Stimulated activated naive B cell treated with anti-CD40 and anti-IgM and Interleukin-4, amounts not matched to agents 10 μg/mL and 1 μg/mL and 100 μg/mL, for 72 hours (primary cell): ENCODE results near the gene CYP17A1.
"Not testable (repeated sequence)": the region's sequence is repeated elsewhere in the genome, so short reads cannot be mapped to it uniquely, and the experiment has no call there.

Experiments
- ATAC-seq, 2 donors: fragments of 150-1000 bp; cut with Tn5 transposase; replicated peaks; 2 replicates each; pipeline ENCODE4 v1.10.0; 2021; ENCODE audit warnings: moderate library complexity in 1 of 2
- DNase-seq: peaks from one replicate; pipeline ENCODE4 v3.0.0; 2021
- H3K27ac Mint-ChIP-seq: one replicate; pipeline ENCODE4 v1.8.0; 2022; ENCODE audit warnings: mild to moderate bottlenecking, mixed read lengths
- H3K27me3 Mint-ChIP-seq, 2 donors: one replicate each; pipeline ENCODE4 v1.8.0; 2022; ENCODE audit warnings: mixed read lengths in 2 of 2
- H3K36me3 Mint-ChIP-seq, 2 donors: one replicate each; pipeline ENCODE4 v1.8.0; 2022; ENCODE audit warnings: mixed read lengths in 2 of 2, mild to moderate bottlenecking in 1 of 2
- H3K4me1 Mint-ChIP-seq, 2 donors: one replicate each; pipeline ENCODE4 v1.8.0; 2022; ENCODE audit warnings: mixed read lengths in 2 of 2, mild to moderate bottlenecking in 1 of 2
- H3K4me3 Mint-ChIP-seq, 2 donors: one replicate each; pipeline ENCODE4 v1.8.0; 2022; ENCODE audit warnings: mild to moderate bottlenecking in 2 of 2, mixed read lengths in 2 of 2, moderate library complexity in 1 of 2
- H3K9me3 Mint-ChIP-seq, 2 donors: one replicate each; pipeline ENCODE4 v1.8.0; 2022; ENCODE audit warnings: mixed read lengths in 2 of 2, mild to moderate bottlenecking in 1 of 2

Gene CYP17A1

DNA sequence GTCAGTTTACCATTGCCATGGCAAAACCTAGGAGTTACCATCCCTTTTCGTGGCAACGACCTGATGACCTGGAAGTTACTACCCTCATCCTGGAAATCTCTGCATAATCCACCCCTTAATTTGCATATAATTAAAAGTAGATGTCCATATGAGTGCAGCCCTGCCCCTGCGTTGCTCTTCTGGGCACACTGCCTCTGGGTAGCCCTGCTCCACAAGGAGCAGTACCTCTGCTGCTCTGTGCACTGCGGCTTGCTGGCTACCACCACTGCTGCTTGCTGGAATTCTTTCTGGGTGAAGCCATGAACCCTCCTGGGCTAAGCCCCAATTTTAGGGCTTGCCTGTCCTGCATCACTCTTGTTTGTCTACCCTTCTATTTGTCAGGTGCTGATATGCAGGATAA lies 12.5 kb downstream of the CYP17A1 start:
- Mint-ChIP-seq H3K27me3 (no peaks in the 10 kb centered on the region), H3K9me3 (no peaks in the 10 kb centered on the region), H3K36me3 (no peaks in the 10 kb centered on the region), H3K27ac (no peak overlapping the region), H3K4me3 (no peak overlapping the region), H3K4me1 (no peaks in the 10 kb centered on the region)
- ATAC-seq, result no peak
- no peak for DNase-seq

GRCh38 chr10:102822222-102822621 lies 15.0 kb downstream of the CYP17A1 start:
- Mint-ChIP-seq H3K27ac (no peak overlapping the region), H3K4me1 (peaks cover 7 to 12% of the 10 kb centered on the region in 2 donors), H3K4me3 (no peak overlapping the region), H3K9me3 (no peaks in the 10 kb centered on the region), H3K36me3 (no peaks in the 10 kb centered on the region), H3K27me3 (no peaks in the 10 kb centered on the region)
- DNase-seq, result no peak
- ATAC-seq, result no peak

DNA sequence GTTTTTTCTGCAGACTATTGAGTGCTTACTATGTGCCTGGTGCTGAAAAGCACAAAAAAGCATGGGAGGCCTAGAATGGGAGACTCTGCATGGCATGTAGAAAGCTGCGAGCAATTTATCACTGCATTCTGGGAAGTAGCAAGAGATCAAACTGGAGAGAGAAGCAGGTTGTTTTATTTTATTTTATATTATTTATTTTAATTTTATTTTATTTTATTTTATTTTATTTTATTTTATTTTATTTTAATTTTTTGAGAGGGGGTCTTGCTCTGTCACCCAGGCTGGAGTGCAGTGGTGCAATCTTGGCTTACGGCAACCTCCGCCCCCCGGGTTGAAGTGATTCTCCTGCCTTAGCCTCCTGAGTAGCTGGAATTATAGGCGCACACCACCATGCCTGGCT lies 17.2 kb downstream of the CYP17A1 start:
- Mint-ChIP-seq H3K4me1 (peaks cover 7 to 25% of the 10 kb centered on the region in 2 donors), H3K36me3 (peaks cover 7 to 14% of the 10 kb centered on the region in 2 donors)
- H3K4me3 Mint-ChIP-seq, H3K27me3 Mint-ChIP-seq, ATAC-seq, H3K9me3 Mint-ChIP-seq, H3K27ac Mint-ChIP-seq, DNase-seq: not testable (repeated sequence)

GRCh38 chr10:102819054-102819453 lies 18.2 kb downstream of the CYP17A1 start:
- Mint-ChIP-seq H3K27me3 (no peaks in the 10 kb centered on the region), H3K27ac (peak overlapping the region; percentile 71), H3K4me1 (peaks cover 9 to 34% of the 10 kb centered on the region in 2 donors), H3K9me3 (no peaks in the 10 kb centered on the region), H3K4me3 (no peak overlapping the region), H3K36me3 (peaks cover 7 to 15% of the 10 kb centered on the region in 2 donors)
- ATAC-seq (peak; percentile 26 to 65), DNase-seq (no peak)

DNA sequence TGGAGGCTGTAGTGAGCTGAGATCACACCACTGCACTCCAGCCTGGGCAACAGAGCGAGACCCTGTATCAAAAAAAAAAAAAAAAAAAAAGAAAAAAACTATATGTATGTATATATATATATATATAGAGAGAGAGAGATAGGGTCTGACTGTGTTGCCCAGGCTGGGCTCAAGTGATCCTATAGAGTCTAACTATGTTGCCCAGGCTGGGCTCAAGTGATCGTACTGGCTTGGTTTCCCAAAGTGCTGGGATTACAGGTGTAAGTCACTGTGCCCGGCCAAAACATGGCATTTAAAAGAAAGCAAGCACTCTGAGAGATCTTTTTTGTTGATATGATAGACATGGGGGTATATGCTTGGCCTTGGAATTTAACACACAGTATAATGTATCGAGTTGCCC lies 20.0 kb downstream of the CYP17A1 start:
- ATAC-seq, result no peak
- Mint-ChIP-seq H3K4me3 (no peak overlapping the region), H3K27me3 (no peaks in the 10 kb centered on the region), H3K4me1 (peaks cover 14 to 53% of the 10 kb centered on the region in 2 donors), H3K27ac (no peak overlapping the region), H3K9me3 (no peaks in the 10 kb centered on the region), H3K36me3 (peaks cover 21 to 31% of the 10 kb centered on the region in 2 donors)
- no peak for DNase-seq

- H3K9me3 Mint-ChIP-seq, result no peaks in the 10 kb centered on the region
- H3K27me3 Mint-ChIP-seq, result no peaks in the 10 kb centered on the region
- peaks cover 17 to 65% of the 10 kb centered on the region in 2 donors for H3K4me1 Mint-ChIP-seq
- peaks cover 22 to 38% of the 10 kb centered on the region in 2 donors for H3K36me3 Mint-ChIP-seq
- H3K27ac Mint-ChIP-seq, result peak overlapping the region; percentile 31
- DNase-seq (no peak), ATAC-seq (no peak)
- H3K4me3 Mint-ChIP-seq, result no peak overlapping the region
These were observed 21.2 kb downstream of the CYP17A1 start for GRCh38 chr10:102815790-102816549.

- DNase-seq, result no peak
- no peak overlapping the region for H3K4me3 Mint-ChIP-seq
- ATAC-seq, result no peak
- peak overlapping the region; percentile 14 for H3K27ac Mint-ChIP-seq
- no peaks in the 10 kb centered on the region for H3K9me3 Mint-ChIP-seq
- H3K4me1 Mint-ChIP-seq, result peaks cover 17 to 67% of the 10 kb centered on the region in 2 donors
- H3K27me3 Mint-ChIP-seq, result no peaks in the 10 kb centered on the region
- peaks cover 26 to 42% of the 10 kb centered on the region in 2 donors for H3K36me3 Mint-ChIP-seq
These were observed 22.1 kb downstream of the CYP17A1 start for GRCh38 chr10:102814873-102815661.

GRCh38 chr10:102814453-102814871 lies 22.8 kb downstream of the CYP17A1 start:
- no peak for DNase-seq
- Mint-ChIP-seq H3K36me3 (peaks cover 32 to 48% of the 10 kb centered on the region in 2 donors), H3K4me3 (peak overlapping the region in 1 of 2 donors; percentile 43), H3K27me3 (no peaks in the 10 kb centered on the region), H3K27ac (no peak overlapping the region), H3K9me3 (no peaks in the 10 kb centered on the region), H3K4me1 (peaks cover 18 to 66% of the 10 kb centered on the region in 2 donors)
- peak in 1 of 2 donors; percentile 81 for ATAC-seq

DNA sequence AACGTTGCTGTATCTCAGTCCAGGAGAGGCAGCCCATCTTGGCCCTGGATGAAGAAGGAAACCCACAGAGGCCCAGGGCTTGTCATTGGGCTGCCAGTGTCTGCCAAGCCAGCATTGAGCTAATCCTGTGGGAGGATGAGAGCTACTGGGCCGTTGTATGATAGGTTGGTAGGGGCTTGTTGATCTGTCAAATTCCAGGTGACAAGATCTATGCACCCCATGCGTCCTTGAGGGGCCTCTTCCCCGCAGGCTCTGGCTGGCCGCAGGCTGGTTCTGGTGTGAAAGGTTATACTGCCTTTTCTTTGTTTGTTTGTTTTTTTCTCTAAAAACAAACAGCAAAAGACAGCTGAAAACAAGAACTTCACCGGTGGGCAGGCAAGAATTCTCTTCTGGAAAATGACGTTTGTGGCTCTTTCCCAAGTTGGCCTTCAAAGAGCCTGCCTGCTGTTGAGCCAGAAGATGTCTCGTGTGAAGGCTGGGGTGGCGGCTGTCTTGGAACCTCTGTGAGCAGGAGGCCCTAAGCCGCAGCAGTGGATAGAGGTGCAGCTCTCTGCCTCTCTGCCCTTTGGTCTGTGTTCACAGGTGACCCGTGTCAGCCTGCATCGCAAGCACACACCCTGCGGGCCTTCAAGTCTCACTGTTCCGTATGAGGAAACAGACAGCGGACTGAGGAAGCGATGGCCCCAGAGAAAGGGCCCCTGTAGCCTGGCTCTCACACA lies 23.3 kb downstream of the CYP17A1 start:
- no peaks in the 10 kb centered on the region for H3K27me3 Mint-ChIP-seq
- H3K4me3 Mint-ChIP-seq, result peak overlapping the region in 1 of 2 donors; percentile 43
- no peak for DNase-seq
- peaks cover 14 to 61% of the 10 kb centered on the region in 2 donors for H3K4me1 Mint-ChIP-seq
- ATAC-seq, result peak in 1 of 2 donors; percentile 79
- H3K9me3 Mint-ChIP-seq, result no peaks in the 10 kb centered on the region
- H3K36me3 Mint-ChIP-seq, result peaks cover 32 to 48% of the 10 kb centered on the region in 2 donors
- peak overlapping the region; percentile 75 for H3K27ac Mint-ChIP-seq

DNA sequence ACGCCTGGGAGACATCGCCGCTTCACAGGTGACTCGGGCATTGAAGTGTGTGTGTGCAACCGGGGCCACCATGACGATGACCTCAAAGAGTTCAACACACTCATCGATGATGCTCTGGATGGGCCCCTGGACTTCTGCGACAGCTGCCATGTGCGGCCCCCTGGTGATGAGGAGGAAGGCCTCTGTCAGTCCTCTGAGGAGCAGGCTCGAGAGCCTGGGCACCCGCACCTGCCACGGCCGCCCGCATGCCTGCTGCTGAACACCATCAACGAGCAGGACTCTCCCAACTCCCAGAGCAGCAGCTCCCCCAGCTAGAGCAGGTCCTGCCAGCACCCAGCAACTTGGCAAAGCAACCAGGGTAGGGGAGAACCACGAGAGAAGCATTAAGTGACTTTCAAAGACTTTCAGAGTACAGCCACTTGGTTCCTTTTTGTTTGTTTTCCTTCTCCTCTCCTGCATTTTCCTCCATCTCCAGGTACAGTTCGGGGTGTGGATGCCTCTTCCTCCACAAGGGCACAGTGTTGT lies 24.1 kb downstream of the CYP17A1 start:
- ATAC-seq (no peak), DNase-seq (no peak)
- H3K9me3 Mint-ChIP-seq, result no peaks in the 10 kb centered on the region
- H3K27me3 Mint-ChIP-seq, result no peaks in the 10 kb centered on the region
- H3K4me3 Mint-ChIP-seq, result peak overlapping the region in 1 of 2 donors; percentile 41
- H3K27ac Mint-ChIP-seq, result peak overlapping the region; percentile 92
- H3K4me1 Mint-ChIP-seq, result peaks cover 14 to 64% of the 10 kb centered on the region in 2 donors
- H3K36me3 Mint-ChIP-seq, result peaks cover 34 to 54% of the 10 kb centered on the region in 2 donors

GRCh38 chr10:102812231-102812876 lies 24.9 kb downstream of the CYP17A1 start:
- Mint-ChIP-seq H3K9me3 (no peaks in the 10 kb centered on the region), H3K27me3 (no peaks in the 10 kb centered on the region), H3K27ac (peak overlapping the region; percentile 92), H3K4me3 (peak overlapping the region in 1 of 2 donors; percentile 41), H3K36me3 (peaks cover 34 to 54% of the 10 kb centered on the region in 2 donors), H3K4me1 (peaks cover 14 to 64% of the 10 kb centered on the region in 2 donors)
- ATAC-seq (peak; percentile 70 to 87), DNase-seq (no peak)

DNA sequence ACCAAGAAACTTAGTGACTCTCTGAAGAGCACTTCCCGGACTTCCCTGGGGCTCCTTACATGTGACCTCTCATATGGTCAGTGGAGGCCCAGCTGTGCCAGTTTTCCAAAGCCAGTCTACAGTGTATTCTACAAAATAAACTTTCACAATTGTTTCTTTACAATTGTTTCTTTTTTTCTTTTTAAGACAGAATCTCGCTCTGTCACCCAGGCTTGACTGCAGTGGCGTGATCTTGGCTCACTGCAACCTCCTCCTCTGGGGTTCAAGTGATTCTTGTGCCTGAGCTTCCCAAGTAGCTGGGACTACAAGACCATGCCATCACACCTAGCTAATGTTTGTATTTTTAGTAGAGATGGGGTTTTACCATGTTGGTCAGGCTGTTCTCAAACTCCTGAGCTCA lies 25.9 kb downstream of the CYP17A1 start:
- Mint-ChIP-seq H3K9me3 (no peaks in the 10 kb centered on the region), H3K27ac (no peak overlapping the region), H3K36me3 (peaks cover 39 to 58% of the 10 kb centered on the region in 2 donors), H3K27me3 (no peaks in the 10 kb centered on the region), H3K4me1 (peaks cover 14 to 69% of the 10 kb centered on the region in 2 donors), H3K4me3 (no peak overlapping the region)
- ATAC-seq (no peak), DNase-seq (no peak)

GRCh38 chr10:102808380-102808779 lies 28.8 kb downstream of the CYP17A1 start:
- no peak for DNase-seq
- no peaks in the 10 kb centered on the region for H3K27me3 Mint-ChIP-seq
- ATAC-seq, result no peak
- no peak overlapping the region for H3K4me3 Mint-ChIP-seq
- H3K4me1 Mint-ChIP-seq, result peaks cover 20 to 51% of the 10 kb centered on the region in 2 donors
- H3K27ac Mint-ChIP-seq, result no peak overlapping the region
- peaks cover 39 to 49% of the 10 kb centered on the region in 2 donors for H3K36me3 Mint-ChIP-seq
- no peaks in the 10 kb centered on the region for H3K9me3 Mint-ChIP-seq
